Stimulated activated CD4-positive, alpha-beta T cell treated with anti-CD3 and anti-CD28 coated beads, Interleukin-15, amount 100 ng/mL, for 24 hours (primary cell): Measurements from ENCODE around the gene SLC41A1.

Source experiments
- DNase-seq: peaks from one replicate; pipeline ENCODE4 v3.0.0-alpha.2; 2020

Gene SLC41A1

DNA sequence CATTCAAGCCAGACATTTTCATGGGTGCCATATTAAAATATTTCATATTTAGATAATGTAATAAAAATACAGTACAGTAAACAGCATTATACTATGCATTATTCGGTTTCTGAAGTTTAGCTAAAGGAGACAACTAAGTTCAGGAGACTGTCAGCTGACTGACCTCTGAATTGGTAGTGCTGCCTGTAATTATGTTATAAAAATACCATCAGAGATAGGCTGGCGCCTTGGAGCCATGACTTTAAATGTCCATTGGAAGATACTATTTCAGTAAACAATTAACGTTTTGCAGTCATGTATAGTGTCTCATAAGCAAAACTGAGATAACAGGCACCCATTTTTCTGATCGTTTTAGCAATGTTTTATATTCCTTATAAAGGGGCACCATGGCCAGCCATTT is 26.4 kb downstream of the SLC41A1 start:
- no peak for DNase-seq

DNA sequence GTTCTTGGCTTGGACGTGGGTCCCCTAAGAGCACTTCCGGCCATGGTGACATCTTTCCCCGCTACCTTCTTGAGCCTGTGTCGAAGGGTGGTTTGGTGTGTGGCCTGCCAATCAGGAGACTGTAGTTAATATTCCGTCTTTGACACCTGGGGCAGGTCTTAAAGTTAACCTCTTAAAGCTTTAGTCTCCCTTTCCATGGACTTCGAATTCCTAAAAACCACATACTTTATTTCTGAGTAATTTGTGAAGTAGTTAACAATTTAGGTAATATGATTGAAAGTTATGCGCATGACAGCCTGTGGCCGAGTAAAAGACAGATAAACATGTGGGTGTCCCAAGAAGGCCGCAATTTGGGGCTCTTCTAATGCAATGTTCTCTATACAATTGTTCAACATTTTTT is 27.6 kb downstream of the SLC41A1 start:
- no peak for DNase-seq

DNA sequence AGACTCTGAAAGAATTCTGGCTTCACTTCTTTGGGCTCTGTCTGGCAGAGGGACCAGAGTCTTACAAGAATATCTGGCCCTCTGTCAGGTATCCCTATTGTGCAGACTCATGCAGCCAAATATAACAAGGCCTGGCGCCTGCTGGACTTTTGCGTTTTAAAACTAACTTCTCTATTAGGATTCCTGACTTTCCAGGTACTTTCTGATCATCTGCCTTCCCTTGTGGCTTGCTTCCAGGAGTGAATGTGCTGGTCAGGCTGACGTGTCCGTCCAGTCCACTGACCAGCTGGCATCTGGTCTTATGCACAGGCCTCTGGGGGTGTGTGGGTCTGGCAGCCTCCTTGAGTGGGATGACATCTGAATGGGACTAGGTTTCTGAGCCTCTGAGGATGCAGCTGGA is 29.1 kb downstream of the SLC41A1 start:
- DNase-seq: no peak

DNA sequence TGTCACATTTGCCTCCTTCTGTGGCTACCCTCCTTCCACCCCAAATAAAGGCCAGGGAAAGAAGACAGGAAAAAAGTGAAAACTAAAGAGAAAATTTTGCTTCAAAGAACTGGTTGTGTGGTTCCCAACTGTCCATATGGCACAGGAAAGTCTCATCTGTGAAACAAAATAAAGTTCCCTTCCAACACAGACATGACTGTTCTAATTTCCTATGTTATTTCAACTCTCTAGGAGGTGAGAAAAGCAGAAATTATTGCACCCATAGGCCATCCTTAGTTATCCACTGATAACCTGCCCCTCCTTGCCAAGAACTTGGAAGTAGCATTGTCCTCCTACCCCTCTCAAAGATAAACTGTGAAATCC is 29.6 kb downstream of the SLC41A1 start:
- DNase-seq: no peak

DNA sequence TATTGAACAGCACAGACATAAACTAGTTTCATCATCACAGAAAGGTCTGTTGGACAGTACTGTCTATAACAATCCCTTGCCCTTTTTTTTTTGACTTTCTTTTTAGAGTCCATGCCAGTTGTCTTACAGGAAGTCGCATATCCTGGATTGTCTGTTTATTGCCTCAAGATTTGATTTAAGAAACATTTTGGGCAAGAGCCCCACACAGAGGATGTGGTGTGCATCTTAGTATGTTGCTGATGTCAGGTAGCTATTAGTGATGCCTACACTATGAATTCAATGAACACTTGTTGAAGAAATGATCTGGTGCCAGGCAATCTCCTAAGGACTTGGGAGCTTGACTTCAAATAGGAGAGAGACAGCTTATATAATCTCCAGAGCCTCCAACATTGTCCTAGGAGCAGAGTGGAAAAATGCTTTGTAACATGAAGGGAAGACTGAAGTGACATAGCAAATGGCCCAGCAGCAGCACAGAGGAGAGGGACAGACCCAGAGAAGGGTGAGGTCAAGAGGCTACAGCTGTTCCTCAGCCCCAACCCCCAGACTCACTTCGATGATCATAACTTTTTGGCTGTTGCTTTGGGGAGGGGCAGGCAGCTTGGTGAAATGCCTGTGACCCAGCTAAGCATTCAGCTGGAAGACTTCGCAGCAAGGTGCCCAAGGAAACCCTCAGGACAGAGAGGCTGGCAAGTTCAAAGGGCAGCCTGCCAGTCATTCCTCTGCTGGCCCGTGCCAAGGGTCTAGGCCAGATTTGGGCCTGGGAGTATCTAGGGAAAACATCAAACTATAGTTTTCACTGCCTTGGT is 30.2 kb downstream of the SLC41A1 start:
- no peak for DNase-seq

DNA sequence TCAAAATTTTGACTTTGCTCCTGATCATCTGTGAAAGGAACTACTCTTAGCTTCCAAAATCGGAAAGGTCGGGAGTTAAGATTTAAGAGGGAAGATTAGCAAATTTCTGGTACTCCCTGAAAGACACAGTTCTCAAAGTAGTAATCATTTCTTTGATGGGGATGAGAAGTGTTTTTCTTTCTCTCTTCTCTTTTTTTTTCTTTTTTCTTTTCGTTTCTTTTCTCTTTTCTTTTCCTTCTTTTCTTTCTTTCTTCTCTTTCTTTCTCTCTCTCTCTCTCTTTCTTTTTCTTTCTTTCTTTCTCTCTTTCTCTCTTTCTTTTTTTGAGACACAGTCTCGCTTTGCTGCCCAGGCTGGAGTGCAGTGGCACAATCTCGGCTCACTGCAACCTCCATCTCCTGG is 32.7 kb downstream of the SLC41A1 start:
- no peak for DNase-seq

DNA sequence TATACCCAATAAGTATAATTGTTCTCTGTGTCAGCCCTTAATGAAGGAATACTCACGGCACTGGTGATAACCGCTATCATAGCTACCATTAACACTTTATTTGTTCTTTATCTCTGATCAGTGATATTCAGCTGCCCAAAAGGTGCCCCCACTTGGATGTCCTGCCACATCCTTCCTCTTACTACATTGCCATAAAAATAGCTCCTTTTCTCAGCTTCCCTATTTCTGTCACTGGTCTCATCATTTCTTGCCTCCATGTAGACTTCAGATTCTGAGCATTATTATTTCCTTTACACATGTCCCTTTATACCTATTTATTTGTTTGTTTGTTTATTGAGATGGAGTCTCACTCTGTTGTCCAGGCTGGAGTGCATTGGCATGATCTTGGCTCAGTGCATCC is 35.0 kb downstream of the SLC41A1 start:
- DNase-seq: no peak

DNA sequence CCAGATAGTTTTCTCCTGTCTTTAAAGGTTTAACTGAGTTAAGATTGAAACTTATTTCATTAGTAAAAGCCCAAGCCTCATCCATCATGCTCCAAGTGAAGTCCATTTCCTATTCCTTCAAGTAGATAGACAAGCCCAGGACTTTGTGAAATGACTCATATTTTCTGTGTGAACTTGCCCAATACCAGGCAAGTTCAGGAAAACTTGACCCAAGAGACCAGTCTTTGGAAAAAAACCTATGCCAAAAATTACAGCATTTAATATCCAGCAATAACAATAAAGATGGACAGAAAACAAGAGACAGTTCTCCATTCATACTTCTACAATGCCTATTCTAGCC is 37.3 kb downstream of the SLC41A1 start:
- DNase-seq: no peak

DNA sequence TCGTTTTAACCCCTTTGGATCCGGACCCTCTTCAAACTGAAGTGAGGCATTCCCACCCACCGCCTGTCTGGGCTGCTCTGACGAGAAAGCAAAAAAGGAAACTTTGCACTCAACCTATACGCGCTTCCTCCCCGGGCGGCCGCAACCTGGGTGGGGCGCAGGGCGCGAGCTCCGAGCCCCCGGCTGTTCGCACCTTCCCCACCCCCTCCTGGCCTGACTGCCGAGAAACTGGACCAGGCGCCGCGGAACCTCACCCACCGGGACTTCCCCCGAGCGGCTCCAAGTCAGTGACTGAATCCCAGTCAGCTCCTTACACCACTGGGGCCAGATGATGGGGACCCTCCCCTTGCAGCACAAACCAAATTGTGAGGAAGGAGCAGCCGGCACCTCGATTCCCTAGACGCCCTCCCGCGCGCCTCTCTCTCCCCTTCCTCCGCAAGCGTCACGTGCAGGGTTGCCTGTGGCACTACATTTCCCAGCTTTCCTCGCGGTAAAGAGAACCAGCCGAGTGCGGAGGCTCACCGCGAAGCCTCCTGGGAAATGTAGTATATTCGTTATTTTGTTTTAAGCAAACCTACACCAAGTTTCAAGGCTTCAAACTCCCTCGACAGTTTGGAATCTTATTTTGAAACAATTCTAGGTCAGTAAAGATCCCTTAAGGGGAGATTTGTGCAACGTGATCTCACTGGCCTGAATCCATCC is 37.8 kb downstream of the SLC41A1 start, which contains the start of gene RAB29:
RAB29 (minus strand) TSS at position 468 of the 702 bp plus-strand sequence. CDS start 526 bp downstream, outside the sequence.
- peak; percentile 89 for DNase-seq

DNA sequence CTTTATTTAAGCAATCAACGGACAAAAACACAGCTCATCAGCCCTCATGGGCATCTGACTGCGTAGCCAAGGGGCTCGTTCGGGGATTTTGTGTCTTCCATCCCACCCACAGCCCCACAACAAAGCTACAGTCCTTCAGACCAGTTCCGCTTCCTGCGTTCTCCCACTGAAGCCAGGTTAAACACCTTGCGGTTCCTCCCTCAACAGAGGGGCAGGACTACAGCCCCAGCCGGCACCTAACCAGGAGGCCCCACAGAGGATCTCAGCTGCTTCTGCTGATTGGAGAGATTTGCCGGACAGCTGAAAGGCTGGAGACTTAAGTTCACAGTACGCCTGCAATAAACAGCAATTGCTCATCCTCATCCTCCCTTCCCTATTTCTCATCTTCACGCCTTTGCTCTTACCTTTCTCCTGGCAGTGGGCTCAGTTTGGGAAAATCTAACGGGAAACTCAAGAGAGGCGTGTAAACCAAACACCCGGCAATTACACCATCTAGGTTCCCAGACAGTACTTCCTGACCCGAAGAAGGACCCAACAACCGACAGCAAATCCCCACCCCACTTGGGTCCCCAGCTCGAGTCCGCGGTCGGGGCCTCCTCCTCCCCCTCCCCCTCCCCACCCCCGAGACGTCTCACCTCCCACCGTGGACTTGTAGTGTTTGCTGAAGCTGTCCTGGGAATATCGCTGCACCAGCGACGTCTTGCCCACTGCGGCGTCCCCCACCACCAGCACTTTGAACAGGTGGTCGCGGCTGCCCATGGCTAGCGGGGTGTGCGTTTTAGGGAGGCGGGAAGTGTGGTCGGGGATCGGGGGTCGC is 38.6 kb downstream of the SLC41A1 start:
- peak; percentile 54 for DNase-seq

DNA sequence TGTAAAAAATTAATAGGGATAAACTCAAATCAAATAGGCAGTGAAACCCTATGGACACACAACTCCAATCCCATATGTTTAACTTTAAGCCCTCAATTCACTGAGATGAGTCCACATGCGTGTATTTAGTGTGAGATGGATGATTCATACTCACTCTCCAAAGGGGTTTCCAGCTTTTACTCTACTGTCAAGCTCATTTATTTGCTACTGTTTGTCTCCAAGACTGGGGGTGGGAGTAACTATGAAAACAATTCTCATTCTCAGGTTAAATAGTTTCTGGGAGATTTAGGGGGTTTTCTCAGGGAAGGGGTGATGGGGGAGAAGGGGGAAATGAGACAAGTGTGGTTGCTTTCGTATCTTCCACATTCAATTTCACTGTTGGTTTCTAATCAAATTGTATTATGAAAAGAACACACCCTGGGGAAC is 40.4 kb downstream of the SLC41A1 start:
- DNase-seq: no peak

DNA sequence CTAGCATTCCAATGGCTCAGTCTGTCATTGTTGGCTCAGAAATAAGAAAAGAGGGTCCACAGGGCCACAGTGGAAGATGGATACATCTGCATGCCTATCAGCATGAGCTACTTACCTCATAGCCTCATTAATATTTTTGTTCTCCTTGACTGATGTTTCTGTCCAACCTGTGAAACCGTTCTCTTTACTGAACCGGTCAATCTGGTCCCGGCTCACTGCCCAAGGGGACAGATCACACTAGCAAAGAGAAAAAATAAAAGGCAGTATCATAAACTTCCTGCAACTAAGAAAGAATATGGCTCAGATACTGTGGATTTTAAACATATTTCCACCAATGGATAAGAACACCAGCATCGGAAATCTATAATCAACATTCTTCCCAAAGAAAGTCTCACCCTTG is 42.4 kb downstream of the SLC41A1 start:
- no peak for DNase-seq

DNA sequence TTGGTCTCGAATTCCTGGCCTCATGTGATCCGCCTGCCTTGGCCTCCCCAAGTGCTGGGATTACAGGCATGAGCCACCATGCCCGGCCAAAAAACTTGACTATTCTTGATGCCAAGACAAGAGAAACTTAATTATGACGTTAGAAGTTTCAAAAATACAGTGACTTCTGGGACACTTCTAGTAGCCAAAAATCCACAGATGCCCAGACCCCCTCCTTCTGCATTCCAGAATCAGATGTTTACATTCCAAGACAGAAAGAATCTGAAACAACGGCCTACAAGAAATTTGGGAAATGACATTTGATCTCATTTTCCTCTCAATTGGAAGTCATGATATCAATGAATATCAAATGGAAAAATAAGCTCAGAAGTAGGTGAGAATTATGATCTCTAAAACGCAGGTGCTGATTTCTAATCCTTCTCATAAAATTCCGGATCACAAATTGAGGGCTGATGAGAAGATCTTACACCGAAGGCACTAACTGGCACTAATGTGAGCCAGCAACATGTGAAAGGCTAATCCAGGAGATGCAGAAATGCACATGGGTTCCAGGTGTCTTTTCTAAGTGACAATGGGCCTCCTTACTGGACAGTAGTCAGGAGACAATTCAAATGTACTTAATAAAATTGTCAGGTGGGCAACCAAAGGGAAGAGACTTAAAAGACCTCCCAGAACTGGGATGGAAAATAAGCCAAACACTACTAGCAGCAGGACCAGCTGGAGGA is 43.2 kb downstream of the SLC41A1 start:
- DNase-seq: no peak

DNA sequence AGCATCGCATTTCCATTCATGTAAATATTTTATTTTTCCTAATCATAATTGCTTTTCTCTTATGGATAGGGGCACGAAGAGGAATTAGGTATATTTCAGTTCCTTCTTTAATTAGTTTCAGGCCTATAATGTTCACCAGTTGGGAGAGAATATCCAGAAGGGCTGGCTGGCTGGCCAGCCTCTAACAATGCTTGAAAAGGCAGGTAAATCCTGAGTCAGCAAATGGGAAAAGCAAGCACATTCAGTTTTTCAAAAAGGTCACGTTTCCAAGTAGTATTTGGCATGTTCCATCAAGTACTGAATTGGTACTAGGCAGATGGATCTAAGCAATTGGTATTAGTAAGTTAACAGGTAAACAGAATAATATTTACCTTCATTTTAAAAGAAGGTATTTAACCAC is 45.8 kb downstream of the SLC41A1 start:
- no peak for DNase-seq

DNA sequence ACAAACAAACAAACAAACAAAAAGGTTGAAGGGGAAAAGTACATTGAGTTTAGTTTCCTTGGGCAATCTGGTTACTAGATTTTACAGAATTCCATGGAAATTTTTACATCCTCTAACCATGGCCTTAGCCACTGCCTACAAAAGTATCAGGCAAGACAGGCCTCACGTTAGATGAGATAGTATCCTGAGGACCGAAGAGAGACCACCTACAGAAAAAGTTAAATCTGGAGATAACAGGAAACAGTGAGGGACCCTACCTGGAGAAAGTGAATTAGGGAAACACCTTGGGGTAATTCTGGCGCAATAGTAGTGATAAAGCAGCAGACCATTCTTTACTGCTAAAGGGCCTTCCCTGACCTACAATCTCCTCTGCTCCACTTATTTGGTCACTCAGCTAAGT is 46.4 kb downstream of the SLC41A1 start:
- DNase-seq: no peak

DNA sequence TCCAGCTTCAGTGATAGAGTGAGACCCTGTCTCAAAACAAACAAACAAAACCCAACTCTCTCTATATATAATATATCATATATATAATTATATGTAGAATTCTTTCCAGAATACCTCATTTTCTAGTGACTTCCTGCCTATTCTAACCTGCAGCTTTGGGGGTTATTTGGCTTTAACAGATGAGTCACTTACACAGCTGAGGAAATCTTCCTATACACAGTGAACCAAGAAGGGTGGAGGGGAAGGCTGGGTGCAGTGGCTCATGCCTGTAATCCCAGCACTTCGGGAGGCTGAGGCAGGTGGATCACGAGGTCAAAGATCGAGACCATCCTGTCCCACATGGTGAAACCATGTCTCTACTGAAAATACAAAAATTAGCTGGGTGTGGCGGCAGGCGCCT is 47.0 kb downstream of the SLC41A1 start:
- no peak for DNase-seq

DNA sequence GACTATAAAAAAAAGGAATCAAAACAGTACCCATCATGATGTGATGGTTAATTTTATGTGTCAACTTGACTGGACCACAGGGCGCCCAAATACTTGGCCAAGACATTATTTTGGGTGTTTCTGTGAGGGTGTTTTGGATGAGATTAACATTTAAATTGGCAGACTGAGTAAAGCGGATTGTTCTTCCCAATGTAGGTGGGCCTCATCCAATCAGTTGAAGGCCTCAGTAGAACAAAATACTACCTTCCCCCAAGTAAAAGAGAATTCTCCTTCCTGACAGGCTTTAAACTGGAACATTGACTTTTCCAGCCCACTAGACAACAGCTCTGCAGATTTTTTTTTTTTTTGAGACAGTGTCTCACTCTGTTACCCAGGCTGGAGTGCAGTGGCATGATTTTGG is 48.4 kb downstream of the SLC41A1 start:
- no peak for DNase-seq

DNA sequence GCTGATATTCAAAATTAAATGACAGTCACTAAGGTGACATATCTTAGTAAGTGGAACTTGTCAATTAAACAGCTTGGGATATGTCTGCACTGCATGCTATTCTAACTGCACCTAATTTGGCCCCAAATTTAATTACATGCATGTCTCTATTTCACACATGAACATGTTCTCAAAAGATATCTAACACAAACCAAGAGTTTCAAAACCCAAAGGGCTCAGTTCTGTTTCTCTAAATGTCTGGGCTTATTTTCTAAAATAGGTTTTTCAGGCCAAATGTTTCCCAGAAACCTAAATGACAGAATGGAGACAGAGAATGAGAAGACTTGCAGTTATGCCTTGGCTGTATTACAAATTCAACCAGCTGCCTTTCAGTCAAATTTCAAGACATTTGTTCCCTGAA is 49.0 kb downstream of the SLC41A1 start:
- no peak for DNase-seq

DNA sequence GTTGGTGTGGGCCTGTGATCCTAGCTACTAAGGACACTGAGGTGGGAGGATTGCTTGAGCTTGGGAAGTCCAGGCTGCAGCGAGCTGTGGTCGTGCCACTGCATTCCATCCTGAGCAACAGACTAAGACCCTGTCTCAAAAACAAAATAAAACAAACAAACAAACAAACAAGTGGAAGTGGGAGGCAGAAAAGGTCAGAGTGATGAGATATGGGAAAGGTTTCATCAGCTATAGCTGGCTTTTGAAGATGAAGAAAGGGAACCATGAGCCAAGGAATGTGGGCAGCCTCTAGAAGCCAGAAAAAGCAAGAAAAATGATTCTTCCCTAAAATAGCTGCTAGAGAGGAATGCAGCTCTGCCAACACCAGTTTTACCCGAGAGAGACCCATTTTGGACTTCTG is 52.4 kb downstream of the SLC41A1 start:
- DNase-seq: no peak

DNA sequence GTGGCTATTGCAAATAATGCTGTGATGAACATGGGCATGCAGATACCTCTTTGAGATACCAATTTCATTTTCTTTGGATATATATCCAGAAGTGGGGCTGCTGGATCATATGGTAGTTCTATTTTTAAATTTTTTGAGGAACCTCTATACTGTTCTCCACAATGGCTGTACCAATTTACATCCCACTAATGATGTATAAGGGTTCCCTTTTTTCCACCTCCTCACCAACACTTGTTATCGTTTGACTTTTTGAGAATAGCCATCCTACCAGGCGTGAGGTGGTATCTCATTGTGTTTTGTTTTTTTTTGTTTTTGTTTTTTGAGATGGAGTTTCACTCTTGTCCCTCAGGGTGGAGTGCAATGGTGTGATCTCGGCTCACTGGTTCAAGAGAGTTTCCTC is 56.4 kb downstream of the SLC41A1 start:
- DNase-seq: no peak

DNA sequence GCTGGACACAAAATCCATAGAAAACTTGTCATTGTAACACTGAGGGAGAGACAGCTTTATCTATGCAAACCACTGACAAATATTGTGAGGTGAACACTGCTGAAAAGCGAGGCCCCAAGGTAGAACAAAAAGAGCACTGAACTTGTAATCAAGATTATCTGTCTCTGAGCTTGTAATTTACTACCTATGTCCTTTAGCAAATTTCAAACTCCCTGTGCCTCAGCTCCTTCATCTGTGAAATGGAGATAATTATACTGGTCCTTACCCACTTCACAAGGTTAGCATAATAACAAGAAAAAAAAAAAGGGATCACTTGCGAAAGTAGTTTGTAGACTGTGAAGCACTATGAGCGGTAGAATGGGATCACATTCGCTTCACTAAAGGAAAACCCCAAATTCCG is 58.1 kb downstream of the SLC41A1 start:
- no peak for DNase-seq

DNA sequence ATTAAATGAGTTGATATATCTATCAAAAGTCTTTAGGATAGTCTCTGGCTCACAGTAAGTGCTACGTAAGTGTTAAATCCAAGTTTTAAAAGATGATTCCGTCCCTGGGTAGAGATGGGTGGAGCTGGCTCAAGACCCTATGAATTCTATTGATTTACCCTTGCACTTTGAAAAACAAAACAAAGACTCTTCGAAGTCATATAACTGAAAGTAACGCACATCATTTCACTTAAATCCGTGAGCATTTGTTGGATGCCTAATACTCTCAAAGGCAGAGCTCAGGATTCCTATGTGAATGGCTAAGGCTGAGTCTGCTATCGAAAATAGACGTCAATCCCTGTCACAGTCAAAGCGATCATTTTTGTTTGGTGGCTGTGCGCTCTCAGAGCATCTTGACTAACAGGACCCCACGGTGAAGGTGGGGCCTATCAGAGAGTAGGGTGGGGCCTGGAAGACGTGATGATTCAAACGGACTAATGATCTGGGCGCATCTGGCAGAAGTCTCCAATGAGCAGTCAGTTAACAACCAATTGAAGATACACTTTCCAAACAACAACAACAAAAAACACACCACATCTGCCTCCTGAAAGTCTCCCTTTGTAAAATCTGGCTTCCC is 61.9 kb downstream of the SLC41A1 start:
- DNase-seq: no peak
